HCT116 (cell line): ENCODE results near the gene KLHL35. TPM values are rescaled to one million over a fixed set of nuclear protein-coding genes. Genes with fewer than 3 reads are reported as not detected.

Experiments
- ATAC-seq: fragments of 200-7000 bp; cut with Tn5 transposase; 2 replicates; pipeline ENCODE4 v1.9.1; 2020; ENCODE audit warnings: mild to moderate bottlenecking, moderate library complexity
- BruUV-seq: library from RNA; stranded (reverse); fragments of 400-500 nt; replicated peaks from 2 replicates; lab custom pipeline; 2021; lab: Mats Ljungman, UMichigan
- CTCF ChIA-PET: fragments of 300-600 bp; sonication (Branson Sonifier 250); formaldehyde crosslinking; loops from one replicate; lab custom pipeline; 2021; ENCODE audit warnings: antibody characterized with exemption; lab: Charles Lee
- POLR2A ChIA-PET: fragments of 300-600, 350-600 bp; sonication (Branson Sonifier 250); formaldehyde crosslinking; loops from one replicate; lab custom pipeline; 2021; ENCODE audit warnings: antibody characterized with exemption; lab: Charles Lee
- RAD21 ChIA-PET, 2 experiments: fragments of 300-600 bp; sonication (Branson Sonifier 250); formaldehyde crosslinking; loops; one replicate each; lab custom pipeline; 2023; ENCODE audit warnings: low total read pairs in 2 of 2; ENCODE audit not compliant: uncharacterized antibody in 2 of 2, unreplicated experiment in 2 of 2, low non-redundant PET in 1 of 2; lab: Charles Lee
- DNase-seq: peaks from one replicate; pipeline ENCODE4 v3.0.0-alpha.2; 2010; ENCODE audit warnings: low read depth, low spot score
- H2AFZ ChIP-seq: fragments of 200-600 bp; shearing (Covaris generic), sonication (generic); 2 replicates; pipeline ENCODE4 v1.6.1; 2017; ENCODE audit warnings: low read depth, mixed run types, mixed read lengths, antibody characterized with exemption, low read length; ENCODE audit not compliant: poor library complexity, severe bottlenecking
- H3K27ac ChIP-seq: 2 replicates; pipeline ENCODE4 v1.5.1; 2012; ENCODE audit warnings: low read depth, low read length
- H3K27me3 ChIP-seq: fragments of 200-600 bp; sonication (generic); 2 replicates; pipeline ENCODE4 v1.6.1; 2016; ENCODE audit warnings: mixed run types, low read length, mixed read lengths; ENCODE audit not compliant: insufficient read depth
- H3K36me3 ChIP-seq, 2 experiments: fragments of 200-500 bp in 1 of 2; fragments of 200-600 bp in 1 of 2; sonication (Bioruptor generic) in 1 of 2; sonication (generic) in 1 of 2; 2 replicates each; pipeline versions ENCODE4 v1.5.1 to v1.6.1; 2014 to 2016; ENCODE audit warnings: low read length in 2 of 2, inconsistent platforms in 1 of 2, mixed read lengths in 1 of 2, mixed run types in 1 of 2; ENCODE audit not compliant: insufficient read depth in 2 of 2, control insufficient read depth in 1 of 2
- H3K4me1 ChIP-seq, 2 experiments: fragments of 200-600 bp in 1 of 2; sonication (generic) in 1 of 2; 2 replicates each; pipeline versions ENCODE4 v1.5.1 to v1.6.1; 2012 to 2017; ENCODE audit warnings: low read length in 2 of 2, inconsistent platforms in 1 of 2, mild to moderate bottlenecking in 1 of 2, mixed read lengths in 1 of 2, mixed run types in 1 of 2, moderate library complexity in 1 of 2; ENCODE audit not compliant: insufficient read depth in 2 of 2, control insufficient read depth in 1 of 2
- H3K4me2 ChIP-seq: fragments of 200-600 bp; sonication (generic); 2 replicates; pipeline ENCODE4 v1.6.1; 2017; ENCODE audit warnings: mixed run types, low read length, mixed read lengths
- H3K4me3 ChIP-seq, 2 experiments: fragments of 200-600 bp in 1 of 2; sonication (generic) in 1 of 2; replicated peaks in 1 of 2; 2 replicates each; pipeline ENCODE4 v1.5.1; 2011 to 2016; ENCODE audit warnings: low read length in 2 of 2, control low read depth in 1 of 2, low read depth in 1 of 2, mild to moderate bottlenecking in 1 of 2, mixed read lengths in 1 of 2, mixed run types in 1 of 2
- H3K79me2 ChIP-seq: fragments of 200-600 bp; sonication (generic); 2 replicates; pipeline ENCODE4 v1.6.1; 2017; ENCODE audit warnings: mild to moderate bottlenecking, mixed run types, low read length, moderate library complexity, mixed read lengths; ENCODE audit not compliant: insufficient read depth
- H3K9ac ChIP-seq: fragments of 200-600 bp; sonication (generic); 2 replicates; pipeline ENCODE4 v1.6.1; 2016; ENCODE audit warnings: low read length, mixed read lengths
- H3K9me2 ChIP-seq: fragments of 200-600 bp; sonication (generic), shearing (Covaris generic); 2 replicates; pipeline ENCODE4 v1.6.1; 2017; ENCODE audit warnings: mixed run types, mild to moderate bottlenecking, moderate library complexity; ENCODE audit not compliant: insufficient read depth
- H3K9me3 ChIP-seq, 2 experiments: fragments of 200-500 bp in 1 of 2; fragments of 200-600 bp in 1 of 2; sonication (Bioruptor generic) in 1 of 2; sonication (generic) in 1 of 2; 2 replicates each; pipeline ENCODE4 v1.6.1; 2014 to 2017; ENCODE audit warnings: low read length in 2 of 2, mixed read lengths in 2 of 2, inconsistent platforms in 1 of 2, low read depth in 1 of 2, mild to moderate bottlenecking in 1 of 2, mixed run types in 1 of 2, moderate library complexity in 1 of 2; ENCODE audit not compliant: control insufficient read depth in 1 of 2, insufficient read depth in 1 of 2
- H4K20me1 ChIP-seq: fragments of 200-600 bp; sonication (generic), shearing (Covaris generic); 2 replicates; pipeline ENCODE4 v1.6.1; 2017; ENCODE audit warnings: mixed run types, mild to moderate bottlenecking, moderate library complexity; ENCODE audit not compliant: insufficient read depth
- ATF3 ChIP-seq: IDR thresholded peaks from 2 replicates; pipeline ENCODE4 v1.6.1; 2012
- CBX3 ChIP-seq: IDR thresholded peaks from 2 replicates; pipeline ENCODE4 v1.6.1; 2012; ENCODE audit warnings: low read depth
- CEBPB ChIP-seq: IDR thresholded peaks from 2 replicates; pipeline ENCODE4 v1.6.1; 2012; ENCODE audit warnings: low read depth
- EGR1 ChIP-seq: IDR thresholded peaks from 2 replicates; pipeline ENCODE4 v1.6.1; 2012; ENCODE audit warnings: low read depth
- ELF1 ChIP-seq: IDR thresholded peaks from 2 replicates; pipeline ENCODE4 v1.6.1; 2012; ENCODE audit warnings: low read depth, borderline replicate concordance
- EZH2phosphoT487 ChIP-seq: fragments of 200-600 bp; IDR thresholded peaks from 2 replicates; pipeline ENCODE4 v1.6.1; 2018; ENCODE audit warnings: antibody characterized with exemption, borderline replicate concordance
- FOSL1 ChIP-seq: IDR thresholded peaks from 2 replicates; pipeline ENCODE4 v1.6.1; 2012; ENCODE audit warnings: low read depth
- JUND ChIP-seq: IDR thresholded peaks from 2 replicates; pipeline ENCODE4 v1.6.1; 2012
- MAX ChIP-seq: IDR thresholded peaks from 2 replicates; pipeline ENCODE4 v1.6.1; 2012
- POLR2A ChIP-seq: IDR thresholded peaks from 2 replicates; pipeline ENCODE4 v1.7.0; 2011; ENCODE audit warnings: borderline replicate concordance; ENCODE audit not compliant: insufficient read depth, insufficient read length; ENCODE audit errors: extremely low read depth
- POLR2AphosphoS5 ChIP-seq: IDR thresholded peaks from 2 replicates; pipeline ENCODE4 v1.6.1; 2011; ENCODE audit warnings: mild to moderate bottlenecking, low read depth, low read length, moderate library complexity
- RAD21 ChIP-seq: IDR thresholded peaks from 2 replicates; pipeline ENCODE4 v1.6.1; 2012; ENCODE audit warnings: low read depth, mild to moderate bottlenecking
- TCF7L2 ChIP-seq: IDR thresholded peaks from 2 replicates; pipeline ENCODE4 v1.7.0; 2011; ENCODE audit warnings: borderline replicate concordance, inconsistent platforms; ENCODE audit not compliant: insufficient read depth, insufficient read length; ENCODE audit errors: extremely low read depth
- YY1 ChIP-seq: IDR thresholded peaks from 2 replicates; pipeline ENCODE4 v1.6.1; 2011; ENCODE audit warnings: low read length, low read depth, moderate library complexity, mild to moderate bottlenecking; ENCODE audit not compliant: insufficient replicate concordance; ENCODE audit errors: extremely low read depth
- ZFX ChIP-seq: fragments of 450-650 bp; IDR thresholded peaks from 2 replicates; pipeline ENCODE4 v1.6.1; 2017
- intact Hi-C: fragments of 100-400 bp; cut with micrococcal nuclease; formaldehyde crosslinking; loops from 2 replicates; pipeline ENCODE4 v1.10.0; 2022
- total RNA-seq: library from RNA; stranded (reverse); gene quantifications from one replicate; pipeline ENCODE4 v1.2.1, GENCODE V29; 2021; ENCODE audit not compliant: unreplicated experiment
- TF ChIP-seq, protein P1 (sequence below): IDR thresholded peaks from 2 replicates; pipeline ENCODE4 v1.6.1; 2011; ENCODE audit warnings: mild to moderate bottlenecking, low read length, moderate library complexity; ENCODE audit not compliant: insufficient replicate concordance; ENCODE audit errors: extremely low read depth
- TF ChIP-seq, protein P2 (sequence below), 3 experiments: fragments of 200-600 bp in 1 of 3; sonication (generic) in 1 of 3; IDR thresholded peaks in 2 of 3; conservative IDR thresholded peaks in 1 of 3; 2 replicates each; pipeline ENCODE4 v1.5.1; 2012 to 2017; ENCODE audit warnings: low read depth in 2 of 3, low read length in 2 of 3, antibody characterized with exemption in 1 of 3, borderline replicate concordance in 1 of 3, control low read depth in 1 of 3, mild to moderate bottlenecking in 1 of 3, mixed read lengths in 1 of 3, mixed run types in 1 of 3, moderate library complexity in 1 of 3; ENCODE audit not compliant: insufficient read depth in 1 of 3
- TF ChIP-seq, protein P3 (sequence below): IDR thresholded peaks from 2 replicates; pipeline ENCODE4 v1.6.1; 2012; ENCODE audit warnings: low read depth

The KLHL35 gene
- total RNA-seq, 1 experiment from 2014 or later, result 1.7 TPM

DNA sequence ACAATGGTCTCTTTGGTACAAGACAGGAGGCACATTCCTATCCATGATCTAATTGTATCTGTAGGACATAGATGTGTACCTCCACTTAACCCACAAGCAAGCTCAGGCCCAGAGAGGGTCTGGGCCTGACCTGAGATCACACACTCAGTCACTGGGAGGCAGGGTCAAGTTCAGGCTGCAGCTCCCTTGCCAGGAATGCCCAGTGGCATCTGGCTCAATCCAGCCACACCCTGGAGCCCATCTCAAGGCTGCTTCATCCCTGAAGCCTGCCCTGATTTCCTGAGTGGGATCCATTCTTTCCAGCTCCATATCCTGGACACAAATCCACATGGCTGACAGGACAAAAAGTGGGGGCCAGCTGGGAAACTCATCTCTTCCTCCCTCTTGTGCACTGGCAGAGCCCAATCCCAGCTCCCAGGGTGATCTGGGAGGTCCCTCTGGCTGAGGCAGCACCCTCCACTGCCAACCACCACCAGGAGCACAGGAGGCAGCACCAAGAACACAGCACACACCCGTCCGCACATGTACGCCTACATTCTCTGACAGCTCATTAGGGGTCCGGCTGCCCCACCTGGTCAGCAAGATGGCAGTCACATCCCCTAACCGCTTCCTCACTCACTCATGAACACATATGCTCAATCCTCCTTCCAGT, 39.2 kb upstream of the KLHL35 start:
- H3K27ac ChIP-seq, result no peak overlapping the region
- TF ChIP-seq, protein P1, sequence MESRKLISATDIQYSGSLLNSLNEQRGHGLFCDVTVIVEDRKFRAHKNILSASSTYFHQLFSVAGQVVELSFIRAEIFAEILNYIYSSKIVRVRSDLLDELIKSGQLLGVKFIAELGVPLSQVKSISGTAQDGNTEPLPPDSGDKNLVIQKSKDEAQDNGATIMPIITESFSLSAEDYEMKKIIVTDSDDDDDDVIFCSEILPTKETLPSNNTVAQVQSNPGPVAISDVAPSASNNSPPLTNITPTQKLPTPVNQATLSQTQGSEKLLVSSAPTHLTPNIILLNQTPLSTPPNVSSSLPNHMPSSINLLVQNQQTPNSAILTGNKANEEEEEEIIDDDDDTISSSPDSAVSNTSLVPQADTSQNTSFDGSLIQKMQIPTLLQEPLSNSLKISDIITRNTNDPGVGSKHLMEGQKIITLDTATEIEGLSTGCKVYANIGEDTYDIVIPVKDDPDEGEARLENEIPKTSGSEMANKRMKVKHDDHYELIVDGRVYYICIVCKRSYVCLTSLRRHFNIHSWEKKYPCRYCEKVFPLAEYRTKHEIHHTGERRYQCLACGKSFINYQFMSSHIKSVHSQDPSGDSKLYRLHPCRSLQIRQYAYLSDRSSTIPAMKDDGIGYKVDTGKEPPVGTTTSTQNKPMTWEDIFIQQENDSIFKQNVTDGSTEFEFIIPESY, result no peak
- TF ChIP-seq TCF7L2 (no peak), JUND (no peak), YY1 (no peak), EZH2phosphoT487 (no peak), POLR2AphosphoS5 (no peak), ZFX (no peak), POLR2A (no peak), CEBPB (no peak), FOSL1 (no peak), EGR1 (no peak), RAD21 (no peak), ATF3 (no peak), ELF1 (no peak), CBX3 (no peak), MAX (no peak)
- TF ChIP-seq, protein P2, sequence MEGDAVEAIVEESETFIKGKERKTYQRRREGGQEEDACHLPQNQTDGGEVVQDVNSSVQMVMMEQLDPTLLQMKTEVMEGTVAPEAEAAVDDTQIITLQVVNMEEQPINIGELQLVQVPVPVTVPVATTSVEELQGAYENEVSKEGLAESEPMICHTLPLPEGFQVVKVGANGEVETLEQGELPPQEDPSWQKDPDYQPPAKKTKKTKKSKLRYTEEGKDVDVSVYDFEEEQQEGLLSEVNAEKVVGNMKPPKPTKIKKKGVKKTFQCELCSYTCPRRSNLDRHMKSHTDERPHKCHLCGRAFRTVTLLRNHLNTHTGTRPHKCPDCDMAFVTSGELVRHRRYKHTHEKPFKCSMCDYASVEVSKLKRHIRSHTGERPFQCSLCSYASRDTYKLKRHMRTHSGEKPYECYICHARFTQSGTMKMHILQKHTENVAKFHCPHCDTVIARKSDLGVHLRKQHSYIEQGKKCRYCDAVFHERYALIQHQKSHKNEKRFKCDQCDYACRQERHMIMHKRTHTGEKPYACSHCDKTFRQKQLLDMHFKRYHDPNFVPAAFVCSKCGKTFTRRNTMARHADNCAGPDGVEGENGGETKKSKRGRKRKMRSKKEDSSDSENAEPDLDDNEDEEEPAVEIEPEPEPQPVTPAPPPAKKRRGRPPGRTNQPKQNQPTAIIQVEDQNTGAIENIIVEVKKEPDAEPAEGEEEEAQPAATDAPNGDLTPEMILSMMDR (IDR thresholded peaks at IDR 0.05 in 2 of 3, conservative IDR thresholded peaks at IDR 0.05 in 1 of 3; ENCODE audit: borderline replicate concordance in 1 of 3, insufficient read depth in 1 of 3, low read depth in 2 of 3, low read length in 2 of 3), result no peak
- TF ChIP-seq, protein P3, sequence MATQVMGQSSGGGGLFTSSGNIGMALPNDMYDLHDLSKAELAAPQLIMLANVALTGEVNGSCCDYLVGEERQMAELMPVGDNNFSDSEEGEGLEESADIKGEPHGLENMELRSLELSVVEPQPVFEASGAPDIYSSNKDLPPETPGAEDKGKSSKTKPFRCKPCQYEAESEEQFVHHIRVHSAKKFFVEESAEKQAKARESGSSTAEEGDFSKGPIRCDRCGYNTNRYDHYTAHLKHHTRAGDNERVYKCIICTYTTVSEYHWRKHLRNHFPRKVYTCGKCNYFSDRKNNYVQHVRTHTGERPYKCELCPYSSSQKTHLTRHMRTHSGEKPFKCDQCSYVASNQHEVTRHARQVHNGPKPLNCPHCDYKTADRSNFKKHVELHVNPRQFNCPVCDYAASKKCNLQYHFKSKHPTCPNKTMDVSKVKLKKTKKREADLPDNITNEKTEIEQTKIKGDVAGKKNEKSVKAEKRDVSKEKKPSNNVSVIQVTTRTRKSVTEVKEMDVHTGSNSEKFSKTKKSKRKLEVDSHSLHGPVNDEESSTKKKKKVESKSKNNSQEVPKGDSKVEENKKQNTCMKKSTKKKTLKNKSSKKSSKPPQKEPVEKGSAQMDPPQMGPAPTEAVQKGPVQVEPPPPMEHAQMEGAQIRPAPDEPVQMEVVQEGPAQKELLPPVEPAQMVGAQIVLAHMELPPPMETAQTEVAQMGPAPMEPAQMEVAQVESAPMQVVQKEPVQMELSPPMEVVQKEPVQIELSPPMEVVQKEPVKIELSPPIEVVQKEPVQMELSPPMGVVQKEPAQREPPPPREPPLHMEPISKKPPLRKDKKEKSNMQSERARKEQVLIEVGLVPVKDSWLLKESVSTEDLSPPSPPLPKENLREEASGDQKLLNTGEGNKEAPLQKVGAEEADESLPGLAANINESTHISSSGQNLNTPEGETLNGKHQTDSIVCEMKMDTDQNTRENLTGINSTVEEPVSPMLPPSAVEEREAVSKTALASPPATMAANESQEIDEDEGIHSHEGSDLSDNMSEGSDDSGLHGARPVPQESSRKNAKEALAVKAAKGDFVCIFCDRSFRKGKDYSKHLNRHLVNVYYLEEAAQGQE, result no peak

More for the DNA sequence above, 39.2 kb upstream of the KLHL35 start:
- Histone ChIP-seq H3K4me2 (no peak overlapping the region), H3K9ac (no peak overlapping the region), H4K20me1 (no peaks in the 10 kb centered on the region), H3K9me2 (no peaks in the 10 kb centered on the region), H3K27me3 (no peaks in the 10 kb centered on the region), H3K4me3 (no peak overlapping the region), H3K9me3 (no peaks in the 10 kb centered on the region), H2AFZ (no peak overlapping the region), H3K36me3 (no peaks in the 10 kb centered on the region), H3K4me1 (peaks cover 0 to 20% of the 10 kb centered on the region in 2 experiments; a peak in 2 of 4 replicates), H3K79me2 (no peaks in the 10 kb centered on the region)
- ChIA-PET POLR2A (no interaction called here), RAD21 (no interaction called here), CTCF (no interaction called here)
- intact Hi-C loops, result no loop called here
- no peak for ATAC-seq
- no TSS peak for BruUV-seq
- no peak for DNase-seq
